Thyroid gland (tissue), 4 donors: ENCODE results near the gene WDR27.

Source experiments
- POLR2A ChIP-seq, 2 donors: fragments of 450-650 bp; IDR thresholded peaks; one replicate each; pipeline ENCODE4 v1.6.1; 2017; ENCODE audit warnings: antibody characterized with exemption in 2 of 2, mild to moderate bottlenecking in 2 of 2, moderate library complexity in 1 of 2
- TF ChIP-seq, protein P1 (sequence below), 6 experiments: fragments of 200-600 bp in 3 of 6; fragments of 450-650 bp in 3 of 6; sonication (generic) in 3 of 6; IDR thresholded peaks; one replicate each; pipeline ENCODE4 v1.5.1; 2016 to 2019; ENCODE audit warnings: antibody characterized with exemption in 6 of 6, mild to moderate bottlenecking in 2 of 6, inconsistent platforms in 1 of 6, moderate library complexity in 1 of 6

DNA sequence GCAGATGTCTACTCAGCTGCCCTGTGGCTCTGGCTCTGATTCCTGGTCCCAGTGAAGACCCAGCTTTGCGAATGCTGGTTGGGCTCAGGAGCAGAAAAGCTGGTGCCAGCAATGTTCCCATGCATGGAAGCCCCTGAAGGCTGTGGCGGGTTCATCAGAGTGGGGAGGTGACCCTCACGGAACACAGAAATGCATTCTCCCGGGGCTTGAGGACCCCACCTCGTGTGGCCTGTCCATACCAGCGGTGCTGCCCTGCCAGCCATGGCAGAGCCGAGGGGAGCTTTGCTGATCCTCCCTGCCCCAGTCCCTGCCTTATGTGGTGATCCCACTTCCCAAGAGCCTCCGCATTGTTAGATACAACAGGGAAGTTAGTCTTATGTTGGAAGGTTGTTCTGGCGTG lies 290.5 kb downstream of the WDR27 start:
- TF ChIP-seq, protein P1, sequence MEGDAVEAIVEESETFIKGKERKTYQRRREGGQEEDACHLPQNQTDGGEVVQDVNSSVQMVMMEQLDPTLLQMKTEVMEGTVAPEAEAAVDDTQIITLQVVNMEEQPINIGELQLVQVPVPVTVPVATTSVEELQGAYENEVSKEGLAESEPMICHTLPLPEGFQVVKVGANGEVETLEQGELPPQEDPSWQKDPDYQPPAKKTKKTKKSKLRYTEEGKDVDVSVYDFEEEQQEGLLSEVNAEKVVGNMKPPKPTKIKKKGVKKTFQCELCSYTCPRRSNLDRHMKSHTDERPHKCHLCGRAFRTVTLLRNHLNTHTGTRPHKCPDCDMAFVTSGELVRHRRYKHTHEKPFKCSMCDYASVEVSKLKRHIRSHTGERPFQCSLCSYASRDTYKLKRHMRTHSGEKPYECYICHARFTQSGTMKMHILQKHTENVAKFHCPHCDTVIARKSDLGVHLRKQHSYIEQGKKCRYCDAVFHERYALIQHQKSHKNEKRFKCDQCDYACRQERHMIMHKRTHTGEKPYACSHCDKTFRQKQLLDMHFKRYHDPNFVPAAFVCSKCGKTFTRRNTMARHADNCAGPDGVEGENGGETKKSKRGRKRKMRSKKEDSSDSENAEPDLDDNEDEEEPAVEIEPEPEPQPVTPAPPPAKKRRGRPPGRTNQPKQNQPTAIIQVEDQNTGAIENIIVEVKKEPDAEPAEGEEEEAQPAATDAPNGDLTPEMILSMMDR (IDR thresholded peaks at IDR 0.05) = no peak
- no peak for TF ChIP-seq POLR2A (IDR thresholded peaks at IDR 0.05)
